HepG2 (cell line): ENCODE measurements around the gene DNAJC13. TPM values are rescaled to one million over a fixed set of nuclear protein-coding genes. Genes with fewer than 3 reads are reported as not detected.

Experiments used
- polyA plus RNA-seq, 8 experiments: library from polyadenylated mRNA; depleted of rRNA in 3 of 8; stranded (reverse) in 7 of 8; unstranded in 1 of 8; fragments of >200 nt; fragmentation: Illumina TruSeq in 4 of 8; extraction: Trizol in 4 of 8; gene quantifications; 2 replicates each; pipeline versions ENCODE4 v1.2.1 to v1.2.3, GENCODE V29; 2011 to 2016; ENCODE audit warnings: low read depth in 4 of 8, missing spikeins in 1 of 8, mixed read lengths in 1 of 8; ENCODE audit not compliant: insufficient read depth in 1 of 8
- total RNA-seq, 5 experiments: library from RNA; depleted of rRNA; stranded (reverse); fragments of >200 nt; fragmentation: Illumina TruSeq; extraction: Trizol; gene quantifications; 2 replicates each; pipeline ENCODE4 v1.2.3, GENCODE V29; 2016; ENCODE audit warnings: low read depth in 1 of 5

DNAJC13 gene
- total and polyA plus RNA-seq, 2 of the 13 experiments (the other 11 are each of a cell fraction or from before 2014, with no cell fraction given), result 9.1 to 26.2 TPM

Other genes with a start within 250 kb of the DNAJC13 start
- not detected in 2 replicates for gene ACP3, start 100.1 kb upstream of the DNAJC13 start, total RNA-seq (2016; rRNA removed; fragmentation: Illumina TruSeq; extraction: Trizol)
- not detected in 2 replicates for gene ACP3, start 100.1 kb upstream of the DNAJC13 start, polyA plus RNA-seq (2011; rRNA removed)
- gene ACKR4, start 179.8 kb downstream of the DNAJC13 start, total RNA-seq (2016; rRNA removed; fragmentation: Illumina TruSeq; extraction: Trizol), result not detected in 2 replicates
- 0.07 and 0.16 TPM in 2 replicates for gene ACKR4, start 179.8 kb downstream of the DNAJC13 start, polyA plus RNA-seq (2011; rRNA removed)
- gene ACAD11, start 242.3 kb downstream of the DNAJC13 start, total RNA-seq (2016; rRNA removed; fragmentation: Illumina TruSeq; extraction: Trizol), result 30.0 and 30.6 TPM in 2 replicates
- gene ACAD11, start 242.3 kb downstream of the DNAJC13 start, polyA plus RNA-seq (2011; rRNA removed), result 52.7 and 56.9 TPM in 2 replicates
- gene UBA5, start 242.8 kb downstream of the DNAJC13 start, total RNA-seq (2016; rRNA removed; fragmentation: Illumina TruSeq; extraction: Trizol), result 46.8 and 52.2 TPM in 2 replicates
- gene UBA5, start 242.8 kb downstream of the DNAJC13 start, polyA plus RNA-seq (2011; rRNA removed), result 21.3 and 30.2 TPM in 2 replicates